ENCODE results near the gene NR2C2. TPM values are rescaled to one million over a fixed set of nuclear protein-coding genes. Genes with fewer than 3 reads are reported as not detected.

Gene NR2C2
- total RNA-seq, 2 donors from 2014 or later = 58.3 to 74.3 TPM

DNA sequence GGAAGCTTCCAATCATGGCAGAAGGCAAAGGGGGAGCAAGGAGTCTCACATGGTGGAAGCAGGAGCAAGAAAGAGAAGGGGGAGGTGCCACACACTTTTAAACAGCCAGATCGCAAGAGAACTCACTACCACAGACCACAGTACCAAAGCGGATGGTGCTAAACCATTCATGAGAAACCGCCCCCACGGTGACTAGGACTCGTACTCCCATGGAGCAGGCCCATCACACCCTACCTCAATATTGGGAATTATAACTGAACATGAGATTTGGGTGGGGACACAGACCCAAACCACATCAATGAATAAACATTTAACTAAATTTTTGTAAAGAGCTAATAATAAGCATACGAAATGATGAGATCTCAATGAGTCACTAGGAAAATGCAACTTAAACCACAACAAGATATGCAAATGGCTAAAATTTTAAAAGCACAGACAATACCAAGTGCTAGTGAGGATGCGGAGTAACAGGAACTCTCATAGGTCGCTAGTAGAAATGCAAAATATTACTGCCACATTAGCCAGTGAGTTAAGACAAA is 107.7 kb downstream of the NR2C2 start:
- ATAC-seq = peak; percentile 90 to 92
- DNase-seq (ENCODE audit: low spot score) = peak; percentile 78
- Mint-ChIP-seq H3K4me3 (peak overlapping the region; percentile 59), H3K4me1 (ENCODE audit: low read depth in 2 of 2) (peaks cover 19 to 31% of the 10 kb centered on the region in 2 donors), H3K27me3 (no peaks in the 10 kb centered on the region), H3K9me3 (no peaks in the 10 kb centered on the region), H3K27ac (peak overlapping the region; percentile 61 to 76), H3K36me3 (peaks cover 11% of the 10 kb centered on the region)

DNA sequence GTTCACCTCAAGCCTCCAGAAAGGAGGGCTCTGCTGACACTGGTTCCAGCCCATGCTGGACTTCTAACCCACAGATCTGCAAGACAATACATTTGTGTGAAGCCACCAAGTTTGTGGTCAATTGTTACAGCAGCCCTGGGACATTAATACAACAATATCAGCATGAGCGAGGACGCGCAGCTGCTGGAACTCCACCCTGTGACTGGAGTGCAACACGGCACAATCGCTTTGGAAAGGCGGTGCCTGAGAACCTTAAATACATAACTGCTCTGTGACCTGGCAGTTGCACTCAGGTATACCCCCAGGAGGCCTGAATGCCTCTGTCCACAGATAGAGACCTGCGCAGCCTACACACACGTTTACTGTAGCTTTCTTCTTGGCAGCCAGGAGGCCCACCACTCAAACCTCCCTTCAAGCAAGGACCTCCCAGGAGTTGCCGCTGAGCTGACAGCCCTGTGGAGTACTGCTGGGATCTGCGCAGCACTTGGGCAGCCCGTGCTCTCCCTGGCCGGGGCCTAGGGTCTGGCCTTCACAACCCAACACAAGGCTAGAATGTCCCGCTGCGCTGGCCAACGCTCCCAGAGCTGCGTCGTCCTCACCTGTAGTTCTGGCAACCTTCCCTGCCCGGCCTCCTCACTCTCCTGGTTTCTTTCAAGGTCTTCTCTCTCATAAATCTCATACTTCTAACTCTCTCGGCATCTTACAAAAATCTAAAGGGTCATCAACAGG is 109.5 kb downstream of the NR2C2 start:
- DNase-seq (ENCODE audit: low spot score) (no peak), ATAC-seq (no peak)

DNA sequence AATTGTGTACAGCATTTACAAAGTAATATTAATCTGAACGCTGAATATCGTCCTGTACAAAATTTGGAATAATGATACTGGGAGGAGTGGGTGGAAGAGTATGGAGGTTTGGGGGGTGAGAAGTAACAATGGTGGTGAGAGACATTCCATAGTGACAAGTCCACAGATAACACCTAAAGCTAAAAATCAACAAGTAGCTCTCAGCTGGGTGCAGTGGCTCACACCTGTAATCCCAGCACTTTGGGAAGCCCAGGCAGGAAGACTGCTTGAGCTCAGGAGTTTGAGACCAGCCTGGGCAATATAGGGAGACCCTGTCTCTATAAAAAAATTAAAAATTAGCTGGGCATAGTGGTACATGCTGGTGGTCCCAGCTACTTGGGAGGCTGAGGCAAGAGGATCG is 112.6 kb downstream of the NR2C2 start:
- Mint-ChIP-seq H3K36me3 (peaks cover 11% of the 10 kb centered on the region), H3K4me1 (ENCODE audit: low read depth in 2 of 2) (peaks cover 23 to 26% of the 10 kb centered on the region in 2 donors), H3K27ac (no peak overlapping the region), H3K9me3 (no peaks in the 10 kb centered on the region), H3K4me3 (no peak overlapping the region), H3K27me3 (no peaks in the 10 kb centered on the region)
- DNase-seq (ENCODE audit: low spot score) = no peak
- ATAC-seq = no peak

More for the DNA sequence above, 109.5 kb downstream of the NR2C2 start:
- Mint-ChIP-seq H3K36me3 (peaks cover 11% of the 10 kb centered on the region), H3K27me3 (no peaks in the 10 kb centered on the region), H3K4me3 (peak overlapping the region; percentile 22), H3K27ac (peak overlapping the region in 1 of 2 donors; percentile 2), H3K4me1 (ENCODE audit: low read depth in 2 of 2) (peaks cover 19 to 31% of the 10 kb centered on the region in 2 donors), H3K9me3 (no peaks in the 10 kb centered on the region)

DNA sequence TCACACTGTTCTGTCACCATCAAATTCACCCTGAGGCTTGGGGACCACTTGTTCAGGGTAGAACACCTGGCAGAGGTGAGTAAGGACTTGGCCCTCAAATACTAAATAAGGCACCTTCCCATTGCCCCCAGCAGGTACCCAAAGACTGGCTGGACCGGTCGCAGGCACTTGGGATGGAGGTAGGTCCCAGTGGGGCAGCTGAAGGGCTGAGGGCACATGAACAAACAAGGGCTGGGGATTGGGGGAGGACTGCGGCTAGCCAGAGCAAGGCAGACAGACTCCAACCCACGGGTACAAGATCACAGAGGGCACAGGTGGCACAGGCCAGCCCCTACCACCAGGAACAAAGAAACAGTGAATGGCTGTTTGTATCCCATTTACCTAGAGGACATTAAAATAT is 115.9 kb downstream of the NR2C2 start:
- Mint-ChIP-seq H3K27ac (peak overlapping the region in 1 of 2 donors; percentile 38), H3K9me3 (no peaks in the 10 kb centered on the region)

DNA sequence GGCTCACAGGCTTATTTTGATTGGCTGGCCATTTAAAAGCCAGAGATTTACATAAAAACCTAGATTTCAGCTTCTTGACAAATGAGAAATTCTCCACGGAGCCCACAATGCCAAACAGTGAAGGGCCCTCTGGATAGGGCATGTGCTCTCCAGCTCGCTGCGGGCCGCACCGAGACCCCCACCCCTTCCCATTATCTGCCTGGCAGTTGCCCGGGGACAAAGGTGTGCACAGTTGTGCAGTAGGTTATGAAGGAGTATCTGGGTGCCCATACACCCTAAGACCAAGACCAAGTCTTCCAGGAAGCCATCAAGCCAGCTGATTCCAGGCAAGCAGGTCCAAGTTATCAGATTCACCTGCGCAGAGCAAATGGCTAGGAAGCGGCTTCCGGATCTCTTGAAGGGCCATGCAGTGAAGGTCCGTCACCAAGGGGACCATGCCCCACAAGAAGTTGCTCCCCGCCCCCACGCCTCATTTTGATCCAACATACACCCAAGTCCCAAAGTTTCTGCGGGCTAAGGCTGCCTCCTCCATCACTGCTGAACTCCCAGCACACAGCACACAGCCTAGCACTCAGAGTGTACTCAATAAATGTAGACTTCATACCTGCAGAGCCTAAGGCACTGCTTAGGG is 116.4 kb downstream of the NR2C2 start:
- no peaks in the 10 kb centered on the region for H3K9me3 Mint-ChIP-seq
- peaks cover 16 to 18% of the 10 kb centered on the region in 2 donors for H3K4me1 Mint-ChIP-seq (ENCODE audit: low read depth in 2 of 2)
- ATAC-seq (no peak), DNase-seq (ENCODE audit: low spot score) (no peak)
- no peaks in the 10 kb centered on the region for H3K27me3 Mint-ChIP-seq
- no peaks in the 10 kb centered on the region for H3K36me3 Mint-ChIP-seq
- H3K27ac Mint-ChIP-seq = peak overlapping the region; percentile 82 to 87
- H3K4me3 Mint-ChIP-seq = peak overlapping the region; percentile 91

More for the DNA sequence above, 115.9 kb downstream of the NR2C2 start:
- Mint-ChIP-seq H3K27me3 (no peaks in the 10 kb centered on the region), H3K4me1 (ENCODE audit: low read depth in 2 of 2) (peaks cover 18% of the 10 kb centered on the region in 2 donors), H3K4me3 (peak overlapping the region; percentile 91), H3K36me3 (peaks cover 5% of the 10 kb centered on the region)
- ATAC-seq = no peak
- DNase-seq (ENCODE audit: low spot score) = no peak

DNA sequence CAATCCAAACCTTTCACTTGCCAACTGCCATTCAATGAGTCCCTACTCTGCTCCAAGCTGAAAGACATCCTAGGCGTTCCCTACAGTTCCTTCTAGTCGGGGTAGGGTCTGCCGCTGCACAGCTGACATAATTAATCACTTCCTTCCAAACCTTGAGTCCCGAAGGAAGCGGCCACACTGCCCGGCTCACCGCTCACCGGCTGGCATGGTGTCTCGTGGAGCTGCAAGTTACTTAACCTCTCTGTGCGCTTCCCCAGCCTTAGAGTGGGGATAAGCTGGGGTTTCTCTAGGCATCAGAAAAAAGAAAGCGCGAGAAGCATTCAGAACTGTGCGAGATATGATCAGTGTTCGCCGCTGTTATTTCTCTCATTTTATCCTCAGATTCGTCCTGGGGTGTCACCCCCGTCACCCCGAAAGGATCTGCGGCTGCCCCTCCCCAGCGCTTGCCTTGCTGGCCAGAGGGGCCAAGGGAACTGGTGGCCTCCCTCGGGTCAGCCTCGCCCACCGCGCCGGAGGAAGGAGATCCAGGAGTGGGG is 117.0 kb downstream of the NR2C2 start:
- Mint-ChIP-seq H3K36me3 (no peaks in the 10 kb centered on the region), H3K27ac (peak overlapping the region; percentile 82 to 87), H3K27me3 (no peaks in the 10 kb centered on the region), H3K4me3 (peak overlapping the region; percentile 91), H3K4me1 (ENCODE audit: low read depth in 2 of 2) (peaks cover 16 to 18% of the 10 kb centered on the region in 2 donors), H3K9me3 (no peaks in the 10 kb centered on the region)
- ATAC-seq = peak in 1 of 2 donors; percentile 27
- DNase-seq (ENCODE audit: low spot score) = no peak

DNA sequence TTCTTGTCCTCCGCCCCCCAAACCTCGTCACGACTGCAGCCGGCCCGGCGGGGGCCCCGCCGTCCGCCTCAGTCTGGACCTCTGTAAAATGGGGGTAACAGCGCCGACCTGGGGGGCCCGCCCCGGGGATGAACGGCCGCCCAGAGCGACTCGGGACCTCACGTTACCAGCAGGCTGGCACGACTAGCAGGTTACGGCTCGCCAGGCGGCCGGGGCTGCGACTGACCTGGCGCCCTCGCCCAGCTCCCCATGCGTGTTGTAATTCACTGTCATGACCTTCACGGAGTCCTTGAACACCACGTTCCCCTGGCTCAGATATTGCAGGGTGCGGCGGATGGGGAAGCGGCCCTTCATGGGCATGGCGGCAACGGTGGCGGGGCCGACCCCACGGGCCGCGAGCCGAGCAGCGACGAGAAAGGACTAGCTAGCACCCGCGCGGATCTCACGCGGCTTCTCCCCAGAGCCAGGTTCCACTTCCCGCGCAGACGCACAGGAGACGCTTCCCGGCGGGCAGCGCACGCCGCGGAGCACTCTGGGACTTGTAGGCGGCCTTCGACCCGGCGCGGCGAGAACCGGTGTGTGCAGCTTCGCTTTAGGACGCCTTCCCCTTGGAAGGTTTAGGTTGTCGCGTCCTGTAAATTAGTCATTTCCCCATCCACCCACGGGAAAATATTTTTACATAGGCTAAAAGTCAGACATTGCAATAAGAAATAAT is 117.6 kb downstream of the NR2C2 start, which contains the start of gene MRPS25:
Gene MRPS25 (minus strand): TSS at position 481 of the 715 bp plus-strand sequence. CDS start 121 bp downstream, at position 360.
- H3K9me3 Mint-ChIP-seq = no peaks in the 10 kb centered on the region

DNA sequence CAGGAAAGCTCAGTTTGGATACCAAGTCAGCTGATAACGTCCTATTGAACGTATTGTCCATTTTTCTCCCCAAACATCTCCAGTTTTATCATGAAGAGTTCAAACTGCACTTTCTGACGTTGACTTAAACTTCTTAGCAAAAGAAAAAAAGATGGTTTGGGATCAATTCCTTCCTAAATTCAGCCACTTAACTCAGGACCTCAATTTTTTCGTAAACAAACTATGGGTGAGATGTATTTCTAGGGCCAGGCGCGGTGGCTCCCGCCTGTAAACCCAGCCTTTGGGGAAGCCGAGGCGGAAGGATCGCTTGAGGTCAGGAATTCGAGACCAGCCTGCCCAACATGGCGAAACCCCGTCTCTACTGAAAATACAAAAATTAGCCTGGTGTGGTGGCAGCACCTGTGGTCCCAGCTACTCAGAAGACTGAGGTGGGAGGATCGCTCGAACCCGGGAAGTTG is 118.2 kb downstream of the NR2C2 start:
- no peaks in the 10 kb centered on the region for H3K9me3 Mint-ChIP-seq
- H3K27ac Mint-ChIP-seq = peak overlapping the region in 1 of 2 donors; percentile 87
- H3K27me3 Mint-ChIP-seq = no peaks in the 10 kb centered on the region
- no peaks in the 10 kb centered on the region for H3K36me3 Mint-ChIP-seq
- peak overlapping the region; percentile 91 for H3K4me3 Mint-ChIP-seq
- no peak for DNase-seq (ENCODE audit: low spot score)
- peaks cover 18 to 19% of the 10 kb centered on the region in 2 donors for H3K4me1 Mint-ChIP-seq (ENCODE audit: low read depth in 2 of 2)
- ATAC-seq = no peak

More for the DNA sequence above, 117.6 kb downstream of the NR2C2 start, which contains the start of gene MRPS25:
- Mint-ChIP-seq H3K4me1 (ENCODE audit: low read depth in 2 of 2) (peaks cover 16 to 18% of the 10 kb centered on the region in 2 donors), H3K27me3 (no peaks in the 10 kb centered on the region), H3K27ac (peak within 1 kb of the TSS; percentile 82 to 87), H3K36me3 (no peaks in the 10 kb centered on the region), H3K4me3 (peak within 1 kb of the TSS; percentile 91)
- DNase-seq (ENCODE audit: low spot score) = peak; percentile 93
- ATAC-seq = peak; percentile 99

DNA sequence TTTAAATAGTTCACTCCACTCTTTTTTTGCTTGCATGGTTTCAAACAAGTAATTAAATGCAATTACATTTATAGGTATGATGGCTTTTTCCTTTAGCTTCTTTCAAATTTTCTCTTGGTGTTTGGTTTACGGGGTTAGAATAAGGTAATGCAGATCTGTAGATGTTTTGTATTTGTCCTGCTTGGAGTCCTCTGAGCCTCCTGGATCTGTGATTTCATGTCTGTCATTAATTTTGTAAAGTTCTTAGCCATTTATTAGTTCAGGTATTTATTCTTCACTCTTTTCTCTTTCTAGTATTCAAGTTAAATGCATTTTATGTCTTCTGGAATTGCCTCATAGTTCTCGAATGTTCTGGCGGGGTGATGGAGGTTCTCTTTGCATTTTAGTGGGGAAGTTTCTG is 119.1 kb downstream of the NR2C2 start:
- peaks cover 18 to 19% of the 10 kb centered on the region in 2 donors for H3K4me1 Mint-ChIP-seq (ENCODE audit: low read depth in 2 of 2)
- no peaks in the 10 kb centered on the region for H3K9me3 Mint-ChIP-seq
- peak overlapping the region; percentile 1 for H3K4me3 Mint-ChIP-seq
- H3K36me3 Mint-ChIP-seq = peaks cover 2% of the 10 kb centered on the region
- H3K27ac Mint-ChIP-seq = no peak overlapping the region
- DNase-seq (ENCODE audit: low spot score) (no peak), ATAC-seq (no peak)
- H3K27me3 Mint-ChIP-seq = no peaks in the 10 kb centered on the region

DNA sequence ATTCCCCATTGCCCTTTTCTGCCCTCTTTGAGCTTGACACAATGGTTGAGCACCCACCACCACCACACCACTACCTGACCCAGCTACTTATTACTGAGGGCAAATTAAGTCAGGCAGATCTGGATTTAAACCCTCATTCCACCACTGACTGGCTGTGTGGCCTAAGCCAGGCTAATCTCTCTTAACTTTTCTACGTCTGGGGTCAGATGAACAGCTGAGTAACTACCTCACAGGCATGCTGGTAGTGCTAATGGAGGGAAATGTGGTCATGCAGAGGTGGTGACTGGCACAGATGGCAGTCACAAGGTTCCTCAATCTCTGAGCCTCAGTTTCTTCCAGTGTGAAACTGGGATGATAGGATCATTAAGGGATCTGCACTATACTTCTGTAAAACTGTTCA is 122.1 kb downstream of the NR2C2 start:
- no peak overlapping the region for H3K27ac Mint-ChIP-seq
- H3K4me1 Mint-ChIP-seq (ENCODE audit: low read depth in 2 of 2) = peaks cover 5 to 13% of the 10 kb centered on the region in 2 donors
- H3K36me3 Mint-ChIP-seq = peaks cover 9% of the 10 kb centered on the region
- H3K4me3 Mint-ChIP-seq = no peak overlapping the region
- no peak for ATAC-seq
- H3K27me3 Mint-ChIP-seq = no peaks in the 10 kb centered on the region
- DNase-seq (ENCODE audit: low spot score) = no peak
- no peaks in the 10 kb centered on the region for H3K9me3 Mint-ChIP-seq

DNA sequence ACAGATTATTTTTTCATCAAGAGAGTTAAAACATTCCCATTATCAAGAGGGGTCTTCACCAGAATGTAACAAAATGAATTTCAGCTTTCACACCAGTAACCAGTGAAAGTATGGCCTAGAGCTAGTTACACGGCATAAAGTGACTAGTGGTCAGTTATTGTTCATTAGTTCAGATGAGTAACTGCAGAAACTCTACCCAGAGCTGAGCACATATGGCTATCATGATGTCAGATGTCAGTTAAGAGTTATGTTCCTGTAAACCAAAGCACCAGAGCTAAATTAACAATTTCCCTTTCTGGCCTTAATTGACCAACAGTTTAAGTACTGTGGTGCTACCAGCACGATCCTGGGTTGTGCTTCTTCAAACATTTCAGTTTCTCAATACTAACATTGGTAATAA is 124.3 kb downstream of the NR2C2 start:
- DNase-seq (ENCODE audit: low spot score) = no peak
- H3K36me3 Mint-ChIP-seq = peaks cover 20% of the 10 kb centered on the region
- no peak for ATAC-seq
- H3K4me1 Mint-ChIP-seq (ENCODE audit: low read depth in 2 of 2) = peaks cover 0 to 6% of the 10 kb centered on the region in 2 donors
- H3K27ac Mint-ChIP-seq = no peak overlapping the region
- no peak overlapping the region for H3K4me3 Mint-ChIP-seq
- no peaks in the 10 kb centered on the region for H3K27me3 Mint-ChIP-seq
- no peaks in the 10 kb centered on the region for H3K9me3 Mint-ChIP-seq

DNA sequence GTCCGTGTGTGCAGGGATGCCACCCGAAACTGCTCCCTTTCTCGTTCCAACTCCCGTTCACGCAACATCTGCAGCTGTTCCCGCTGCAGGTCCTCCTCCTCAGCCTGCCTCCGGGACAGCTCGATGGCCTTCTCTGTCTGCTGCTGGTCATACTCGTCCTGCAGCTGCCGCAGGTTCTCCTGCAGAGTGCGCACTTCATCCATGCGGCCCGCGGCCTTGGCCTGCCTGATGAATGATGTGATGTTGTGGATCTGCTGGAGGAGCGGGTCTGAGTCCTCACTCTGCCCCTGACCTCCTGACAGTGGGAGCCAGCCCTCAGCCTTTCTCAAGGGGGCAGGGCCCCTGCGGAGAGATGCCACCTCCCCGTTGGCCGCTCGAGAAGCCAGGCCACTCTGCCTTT is 127.1 kb downstream of the NR2C2 start:
- H3K4me1 Mint-ChIP-seq (ENCODE audit: low read depth in 2 of 2) = peaks cover 0 to 6% of the 10 kb centered on the region in 2 donors
- ATAC-seq (no peak), DNase-seq (ENCODE audit: low spot score) (no peak)
- no peaks in the 10 kb centered on the region for H3K27me3 Mint-ChIP-seq
- peaks cover 33% of the 10 kb centered on the region for H3K36me3 Mint-ChIP-seq
- H3K4me3 Mint-ChIP-seq = no peak overlapping the region
- no peaks in the 10 kb centered on the region for H3K9me3 Mint-ChIP-seq
- no peak overlapping the region for H3K27ac Mint-ChIP-seq

DNA sequence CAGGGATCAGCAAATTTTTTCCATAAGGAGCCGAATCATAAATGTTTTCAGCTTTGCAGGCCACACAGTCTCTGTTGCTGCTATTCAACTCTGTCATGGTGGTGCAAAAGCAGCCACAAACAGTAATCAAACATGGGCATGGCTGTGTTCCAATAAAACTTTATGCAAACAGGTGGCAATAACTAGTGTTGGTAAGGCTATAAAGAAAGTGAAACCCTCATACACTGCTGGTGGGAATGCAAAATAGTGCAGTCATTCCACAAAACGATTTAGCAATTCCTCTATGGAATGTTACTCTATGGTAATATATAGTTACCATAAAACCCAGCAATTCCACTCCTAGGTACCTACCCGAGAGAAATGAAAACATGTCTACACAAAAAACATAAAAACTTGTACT is 131.7 kb downstream of the NR2C2 start:
- peaks cover 47% of the 10 kb centered on the region for H3K36me3 Mint-ChIP-seq
- H3K9me3 Mint-ChIP-seq = no peaks in the 10 kb centered on the region
- ATAC-seq (no peak), DNase-seq (ENCODE audit: low spot score) (no peak)
- no peaks in the 10 kb centered on the region for H3K27me3 Mint-ChIP-seq
- no peak overlapping the region for H3K4me3 Mint-ChIP-seq
- no peak overlapping the region for H3K27ac Mint-ChIP-seq
- H3K4me1 Mint-ChIP-seq (ENCODE audit: low read depth in 2 of 2) = peaks cover 2 to 5% of the 10 kb centered on the region in 2 donors
